Adrenal gland (tissue), 5 donors: ENCODE data around the gene CDHR1.

ENCODE experiments used
- POLR2A ChIP-seq, 2 donors: fragments of 450-650 bp; IDR thresholded peaks; one replicate each; pipeline ENCODE4 v1.6.1; 2017; ENCODE audit warnings: antibody characterized with exemption in 2 of 2, mild to moderate bottlenecking in 2 of 2, moderate library complexity in 1 of 2
- TF ChIP-seq, protein P1 (sequence below), 6 experiments: fragments of 450-650 bp in 4 of 6; fragments of 200-600 bp in 2 of 6; sonication (generic) in 1 of 6; IDR thresholded peaks; 1 replicate in 5 of 6; 2 replicates in 1 of 6; pipeline versions ENCODE4 v1.5.1 to v1.8.0; 2016 to 2021; ENCODE audit warnings: antibody characterized with exemption in 6 of 6, mild to moderate bottlenecking in 2 of 6, moderate library complexity in 1 of 6
- donor health status: DM: no; HTN: no; CAD: no.

DNA sequence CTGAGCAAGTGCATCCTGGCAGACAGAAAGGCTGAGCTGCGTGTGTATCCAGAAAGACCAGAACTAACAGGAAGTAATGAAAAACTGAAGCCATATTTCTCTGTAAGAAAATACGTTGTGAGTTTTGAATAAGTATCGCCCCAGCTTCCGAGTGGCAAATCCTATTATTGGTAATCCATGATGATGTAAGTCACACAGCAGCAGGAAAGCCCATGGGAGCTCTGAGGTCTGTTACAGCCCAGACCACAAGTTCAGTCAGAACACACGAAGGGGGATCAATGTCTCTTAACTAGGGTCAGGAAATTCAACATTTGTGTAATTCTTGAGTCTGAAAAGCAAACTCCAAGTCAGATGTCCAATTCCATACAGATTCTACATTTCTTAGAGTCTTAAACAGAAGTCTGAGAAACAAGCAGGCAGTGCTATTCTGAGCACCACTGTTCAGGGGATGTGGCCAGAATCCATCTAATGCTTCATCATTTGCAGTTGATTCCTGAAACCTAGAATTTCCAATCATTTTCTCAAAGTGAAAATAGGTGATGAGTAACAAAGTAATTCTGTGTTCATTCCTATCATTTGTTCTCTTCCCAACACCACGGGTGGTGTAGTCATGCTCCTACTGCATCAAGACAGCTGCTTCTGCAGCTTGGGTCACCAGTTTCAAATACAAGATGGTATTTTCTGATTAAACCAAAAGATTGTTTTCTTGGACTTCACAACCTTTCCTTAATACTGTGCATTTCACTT is 31.3 kb downstream of the CDHR1 start, which contains the start of gene LRIT2:
- no peak for TF ChIP-seq POLR2A (IDR thresholded peaks at IDR 0.05)
- TF ChIP-seq, protein P1, sequence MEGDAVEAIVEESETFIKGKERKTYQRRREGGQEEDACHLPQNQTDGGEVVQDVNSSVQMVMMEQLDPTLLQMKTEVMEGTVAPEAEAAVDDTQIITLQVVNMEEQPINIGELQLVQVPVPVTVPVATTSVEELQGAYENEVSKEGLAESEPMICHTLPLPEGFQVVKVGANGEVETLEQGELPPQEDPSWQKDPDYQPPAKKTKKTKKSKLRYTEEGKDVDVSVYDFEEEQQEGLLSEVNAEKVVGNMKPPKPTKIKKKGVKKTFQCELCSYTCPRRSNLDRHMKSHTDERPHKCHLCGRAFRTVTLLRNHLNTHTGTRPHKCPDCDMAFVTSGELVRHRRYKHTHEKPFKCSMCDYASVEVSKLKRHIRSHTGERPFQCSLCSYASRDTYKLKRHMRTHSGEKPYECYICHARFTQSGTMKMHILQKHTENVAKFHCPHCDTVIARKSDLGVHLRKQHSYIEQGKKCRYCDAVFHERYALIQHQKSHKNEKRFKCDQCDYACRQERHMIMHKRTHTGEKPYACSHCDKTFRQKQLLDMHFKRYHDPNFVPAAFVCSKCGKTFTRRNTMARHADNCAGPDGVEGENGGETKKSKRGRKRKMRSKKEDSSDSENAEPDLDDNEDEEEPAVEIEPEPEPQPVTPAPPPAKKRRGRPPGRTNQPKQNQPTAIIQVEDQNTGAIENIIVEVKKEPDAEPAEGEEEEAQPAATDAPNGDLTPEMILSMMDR (IDR thresholded peaks at IDR 0.05) = no peak
